Skeletal muscle tissue (tissue), 4 donors: ENCODE data around the gene SUSD5. TPM values are rescaled to one million over a fixed set of nuclear protein-coding genes. Genes with fewer than 3 reads are reported as not detected.
"Not testable (repeated sequence)": the region's sequence is repeated elsewhere in the genome, so short reads cannot be mapped to it uniquely, and the experiment has no call there.

ENCODE experiments used
- H3K27ac ChIP-seq: one replicate; pipeline ENCODE4 v1.7.0; 2013; ENCODE audit warnings: mild to moderate bottlenecking, low read depth, low read length, inconsistent platforms
- H3K27me3 ChIP-seq, 3 donors: one replicate each; pipeline ENCODE4 v1.7.0; 2013; ENCODE audit warnings: low read length in 3 of 3; ENCODE audit not compliant: control insufficient read depth in 3 of 3, insufficient read depth in 3 of 3
- H3K36me3 ChIP-seq, 3 donors: one replicate each; pipeline ENCODE4 v1.7.0; 2013; ENCODE audit warnings: low read length in 3 of 3; ENCODE audit not compliant: control insufficient read depth in 3 of 3, insufficient read depth in 3 of 3
- H3K4me1 ChIP-seq, 3 donors: one replicate each; pipeline ENCODE4 v1.7.0; 2013; ENCODE audit warnings: low read length in 3 of 3, mild to moderate bottlenecking in 3 of 3; ENCODE audit not compliant: control insufficient read depth in 3 of 3, insufficient read depth in 3 of 3
- H3K4me3 ChIP-seq, 3 donors: one replicate each; pipeline ENCODE4 v1.7.0; 2013; ENCODE audit warnings: low read length in 3 of 3
- H3K9ac ChIP-seq, 3 donors: one replicate each; pipeline ENCODE4 v1.7.0; 2013; ENCODE audit warnings: low read length in 3 of 3, mild to moderate bottlenecking in 3 of 3, moderate library complexity in 2 of 3, low read depth in 1 of 3
- H3K9me3 ChIP-seq, 3 donors: one replicate each; pipeline ENCODE4 v1.7.0; 2013; ENCODE audit warnings: low read length in 3 of 3; ENCODE audit not compliant: control insufficient read depth in 3 of 3
- total RNA-seq: library from RNA; depleted of rRNA; stranded (reverse); fragments of >200 nt; gene quantifications from one replicate; pipeline ENCODE4 v1.2.3, GENCODE V29; 2014
- donor health status: Osteomylitis.

Gene SUSD5
- total RNA-seq, 1 donor from 2014 or later, result 2.6 TPM

DNA sequence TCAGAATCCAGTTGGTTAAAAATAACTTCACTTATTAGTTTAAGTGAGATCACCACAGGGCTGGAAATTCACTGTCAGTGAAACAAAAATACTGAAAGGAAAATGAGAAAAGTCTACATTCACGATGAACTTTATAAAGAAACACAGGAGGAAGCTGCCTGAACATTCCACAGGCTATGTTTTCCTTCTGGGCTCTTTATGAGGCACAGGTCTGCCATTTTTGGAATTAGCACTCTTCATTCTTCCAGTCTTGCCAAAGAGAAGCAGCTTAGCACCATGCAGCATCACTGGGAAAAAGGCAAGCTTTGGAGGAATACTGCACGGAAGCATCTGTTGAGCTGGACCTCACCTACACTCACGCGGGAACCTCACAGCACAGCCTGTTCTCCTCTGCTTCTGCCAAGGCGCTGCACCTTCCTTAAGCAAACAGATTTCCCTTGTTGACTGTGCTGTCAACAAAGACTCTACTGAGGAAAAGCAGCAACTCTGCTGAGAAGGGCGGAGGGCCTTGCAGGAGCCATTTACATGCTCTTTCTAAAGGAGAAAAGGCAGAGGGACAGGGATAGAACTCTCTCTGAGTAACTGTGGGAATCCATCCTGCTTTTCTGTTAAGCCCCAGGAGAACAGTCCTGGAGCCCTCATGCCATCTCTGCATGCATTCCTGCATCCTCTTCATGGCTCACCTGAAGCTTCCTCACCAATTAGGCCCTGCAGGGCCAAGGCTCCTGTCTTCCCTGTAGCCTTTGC is 15.7 kb downstream of the SUSD5 start:
- Histone ChIP-seq H3K27me3 (no peaks in the 10 kb centered on the region), H3K4me3 (no peak overlapping the region), H3K36me3 (no peaks in the 10 kb centered on the region), H3K9me3 (no peaks in the 10 kb centered on the region), H3K27ac (no peak overlapping the region), H3K4me1 (no peaks in the 10 kb centered on the region), H3K9ac (no peak overlapping the region)

GRCh38 chr3:33201195-33201594 is 17.4 kb downstream of the SUSD5 start:
- H3K27me3 ChIP-seq, result no peaks in the 10 kb centered on the region
- H3K4me1 ChIP-seq, result no peaks in the 10 kb centered on the region
- H3K9ac ChIP-seq, result no peak overlapping the region
- no peaks in the 10 kb centered on the region for H3K9me3 ChIP-seq
- no peak overlapping the region for H3K27ac ChIP-seq
- no peak overlapping the region for H3K4me3 ChIP-seq
- no peaks in the 10 kb centered on the region for H3K36me3 ChIP-seq

DNA sequence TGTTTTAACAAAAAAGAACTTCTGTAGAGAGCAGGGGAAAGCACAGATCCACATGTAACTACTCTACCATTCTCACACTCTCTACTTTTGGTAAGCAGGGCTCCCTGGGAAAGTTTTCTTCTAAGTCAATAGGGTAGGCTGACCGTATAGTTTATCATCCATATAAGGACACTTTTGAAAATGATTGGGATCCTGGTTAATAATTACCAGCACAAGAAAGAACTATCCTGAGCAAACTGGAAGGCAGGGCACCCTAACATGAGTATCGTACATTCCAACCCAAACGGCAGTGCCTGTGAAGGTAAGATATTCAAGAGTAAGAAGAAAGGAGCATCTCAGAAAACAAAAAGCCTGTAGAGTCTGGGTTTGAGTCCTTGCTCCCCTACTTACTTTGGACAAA is 22.1 kb downstream of the SUSD5 start:
- no peaks in the 10 kb centered on the region for H3K27me3 ChIP-seq
- H3K9ac ChIP-seq, result no peak overlapping the region
- H3K4me3 ChIP-seq, result no peak overlapping the region
- no peaks in the 10 kb centered on the region for H3K9me3 ChIP-seq
- H3K4me1 ChIP-seq, result no peaks in the 10 kb centered on the region
- H3K36me3 ChIP-seq, result no peaks in the 10 kb centered on the region
- no peak overlapping the region for H3K27ac ChIP-seq

DNA sequence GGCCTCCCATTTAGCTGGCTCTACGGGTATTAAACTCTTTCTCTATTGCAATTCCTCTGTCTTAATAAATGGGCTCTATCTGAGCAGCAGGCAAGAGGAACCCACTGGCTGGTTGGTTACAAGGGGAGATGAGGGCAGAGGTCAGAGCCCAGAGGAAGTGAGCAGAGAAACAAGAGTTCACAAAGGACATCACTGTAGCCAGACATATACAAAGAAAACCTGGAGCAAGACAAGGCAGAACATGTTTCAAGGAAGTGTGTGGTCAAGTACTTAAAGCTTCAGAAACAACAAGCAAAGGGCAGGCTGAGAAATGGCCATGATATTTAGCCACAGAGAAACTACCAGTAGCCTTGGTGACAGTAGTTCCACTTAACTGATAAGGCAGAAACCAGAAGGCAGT is 24.3 kb downstream of the SUSD5 start:
- Histone ChIP-seq H3K4me1 (no peaks in the 10 kb centered on the region), H3K9me3 (no peaks in the 10 kb centered on the region), H3K9ac (no peak overlapping the region), H3K4me3 (no peak overlapping the region), H3K27ac (no peak overlapping the region), H3K27me3 (no peaks in the 10 kb centered on the region), H3K36me3 (no peaks in the 10 kb centered on the region)

DNA sequence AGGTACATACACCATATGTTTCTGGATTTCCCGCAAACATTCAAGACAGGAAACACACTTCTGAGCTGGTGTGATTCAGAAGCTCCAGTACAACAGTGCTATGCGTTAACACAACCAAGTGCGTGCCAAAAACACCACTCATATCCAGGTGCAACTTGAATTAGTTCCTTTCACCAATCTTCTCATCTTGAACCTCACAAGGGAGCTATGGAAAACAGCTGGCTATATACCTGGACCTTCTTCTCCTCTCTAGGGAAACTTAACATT is 31.3 kb downstream of the SUSD5 start:
- no peak overlapping the region for H3K9ac ChIP-seq
- H3K9me3 ChIP-seq, result no peaks in the 10 kb centered on the region
- no peak overlapping the region for H3K27ac ChIP-seq
- no peaks in the 10 kb centered on the region for H3K27me3 ChIP-seq
- no peaks in the 10 kb centered on the region for H3K36me3 ChIP-seq
- no peak overlapping the region for H3K4me3 ChIP-seq
- H3K4me1 ChIP-seq, result no peaks in the 10 kb centered on the region

- no peak overlapping the region for H3K27ac ChIP-seq
- no peaks in the 10 kb centered on the region for H3K36me3 ChIP-seq
- no peak overlapping the region for H3K9ac ChIP-seq
- H3K4me3 ChIP-seq, result no peak overlapping the region
- H3K4me1 ChIP-seq, result no peaks in the 10 kb centered on the region
- no peaks in the 10 kb centered on the region for H3K9me3 ChIP-seq
- no peaks in the 10 kb centered on the region for H3K27me3 ChIP-seq
Observed at GRCh38 chr3:33186524-33187367, 31.9 kb downstream of the SUSD5 start.

DNA sequence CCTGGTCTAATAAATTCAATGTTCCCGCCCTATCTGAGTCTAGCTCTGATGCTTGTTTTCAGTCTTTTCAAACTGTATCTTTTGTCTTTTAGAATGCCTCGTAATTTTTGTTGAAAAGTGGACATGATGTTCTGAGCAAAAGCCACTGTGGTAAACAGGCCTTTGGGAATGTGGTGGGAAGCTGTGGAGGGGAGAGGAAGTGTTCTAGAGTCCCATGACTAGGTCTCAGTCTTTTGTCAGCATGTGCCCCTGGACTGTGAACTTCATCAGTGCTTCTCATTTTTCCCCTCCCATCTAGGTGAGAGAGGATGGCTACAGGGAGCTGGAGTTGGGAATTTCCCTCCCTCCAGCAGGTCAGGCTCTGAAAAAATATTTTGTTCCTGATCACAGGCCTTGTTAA is 33.7 kb downstream of the SUSD5 start:
- Histone ChIP-seq H3K27me3 (no peaks in the 10 kb centered on the region), H3K9ac (no peak overlapping the region), H3K27ac (no peak overlapping the region), H3K9me3 (no peaks in the 10 kb centered on the region), H3K4me3 (no peak overlapping the region), H3K36me3 (no peaks in the 10 kb centered on the region), H3K4me1 (no peaks in the 10 kb centered on the region)

DNA sequence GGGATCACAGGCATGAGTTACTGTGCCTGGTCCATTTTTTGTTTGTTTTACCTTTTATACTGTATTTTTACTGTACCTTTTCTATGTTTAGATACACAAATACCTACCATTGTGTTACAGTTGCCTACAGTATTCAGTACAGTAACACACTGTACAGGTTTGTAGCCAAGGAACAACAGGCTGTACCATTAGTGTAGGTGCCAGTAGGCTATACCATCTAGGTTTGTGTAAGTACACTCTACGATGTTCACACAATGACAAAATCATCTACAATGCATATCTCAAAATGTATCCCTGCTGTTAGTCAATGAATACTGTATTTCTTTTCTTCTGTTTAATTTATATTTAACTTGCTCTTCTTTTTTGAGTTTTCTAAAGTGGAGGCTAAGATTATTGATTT is 37.0 kb downstream of the SUSD5 start:
- not testable (repeated sequence) for H3K9me3 ChIP-seq, H3K27me3 ChIP-seq

DNA sequence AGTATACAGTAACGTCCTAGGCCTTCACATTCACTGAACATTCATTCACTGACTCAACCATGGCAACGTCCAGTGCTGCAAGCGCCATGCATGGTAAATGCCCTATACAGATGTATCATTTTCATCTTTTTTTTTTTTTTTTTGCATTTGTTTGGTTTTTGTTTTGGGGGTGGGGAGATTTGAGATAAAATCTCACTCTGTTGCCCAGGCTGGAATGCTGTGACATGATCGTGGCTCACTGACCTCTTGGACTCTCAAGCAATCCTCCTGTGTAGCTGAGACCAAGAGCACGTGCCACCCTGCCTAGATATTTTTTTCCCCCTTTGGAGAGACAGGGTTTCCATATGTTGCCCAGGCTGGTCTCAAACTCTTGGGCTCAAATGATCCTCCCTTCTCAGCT is 37.4 kb downstream of the SUSD5 start:
- Histone ChIP-seq H3K9me3 (peaks cover 0 to 3% (median 0%) of the 10 kb centered on the region in 3 donors), H3K27ac (no peak overlapping the region), H3K36me3 (no peaks in the 10 kb centered on the region), H3K4me1 (no peaks in the 10 kb centered on the region), H3K9ac (no peak overlapping the region), H3K27me3 (no peaks in the 10 kb centered on the region), H3K4me3 (no peak overlapping the region)

More for the DNA sequence above, 37.0 kb downstream of the SUSD5 start:
- not testable (repeated sequence) for H3K4me3 ChIP-seq, H3K27ac ChIP-seq, H3K9ac ChIP-seq, H3K36me3 ChIP-seq, H3K4me1 ChIP-seq

GRCh38 chr3:33179132-33179531 is 39.5 kb downstream of the SUSD5 start:
- Histone ChIP-seq H3K4me3 (no peak overlapping the region), H3K9ac (no peak overlapping the region), H3K9me3 (peaks cover 0 to 3% (median 0%) of the 10 kb centered on the region in 3 donors), H3K27ac (no peak overlapping the region), H3K36me3 (no peaks in the 10 kb centered on the region), H3K4me1 (no peaks in the 10 kb centered on the region), H3K27me3 (no peaks in the 10 kb centered on the region)
